Measurements from ENCODE around the gene CASZ1. TPM values are rescaled to one million over a fixed set of nuclear protein-coding genes. Genes with fewer than 3 reads are reported as not detected.
A peak's percentile ranks its signal among the peaks of the same experiment; 100 is the strongest.

Gene CASZ1, protein sequence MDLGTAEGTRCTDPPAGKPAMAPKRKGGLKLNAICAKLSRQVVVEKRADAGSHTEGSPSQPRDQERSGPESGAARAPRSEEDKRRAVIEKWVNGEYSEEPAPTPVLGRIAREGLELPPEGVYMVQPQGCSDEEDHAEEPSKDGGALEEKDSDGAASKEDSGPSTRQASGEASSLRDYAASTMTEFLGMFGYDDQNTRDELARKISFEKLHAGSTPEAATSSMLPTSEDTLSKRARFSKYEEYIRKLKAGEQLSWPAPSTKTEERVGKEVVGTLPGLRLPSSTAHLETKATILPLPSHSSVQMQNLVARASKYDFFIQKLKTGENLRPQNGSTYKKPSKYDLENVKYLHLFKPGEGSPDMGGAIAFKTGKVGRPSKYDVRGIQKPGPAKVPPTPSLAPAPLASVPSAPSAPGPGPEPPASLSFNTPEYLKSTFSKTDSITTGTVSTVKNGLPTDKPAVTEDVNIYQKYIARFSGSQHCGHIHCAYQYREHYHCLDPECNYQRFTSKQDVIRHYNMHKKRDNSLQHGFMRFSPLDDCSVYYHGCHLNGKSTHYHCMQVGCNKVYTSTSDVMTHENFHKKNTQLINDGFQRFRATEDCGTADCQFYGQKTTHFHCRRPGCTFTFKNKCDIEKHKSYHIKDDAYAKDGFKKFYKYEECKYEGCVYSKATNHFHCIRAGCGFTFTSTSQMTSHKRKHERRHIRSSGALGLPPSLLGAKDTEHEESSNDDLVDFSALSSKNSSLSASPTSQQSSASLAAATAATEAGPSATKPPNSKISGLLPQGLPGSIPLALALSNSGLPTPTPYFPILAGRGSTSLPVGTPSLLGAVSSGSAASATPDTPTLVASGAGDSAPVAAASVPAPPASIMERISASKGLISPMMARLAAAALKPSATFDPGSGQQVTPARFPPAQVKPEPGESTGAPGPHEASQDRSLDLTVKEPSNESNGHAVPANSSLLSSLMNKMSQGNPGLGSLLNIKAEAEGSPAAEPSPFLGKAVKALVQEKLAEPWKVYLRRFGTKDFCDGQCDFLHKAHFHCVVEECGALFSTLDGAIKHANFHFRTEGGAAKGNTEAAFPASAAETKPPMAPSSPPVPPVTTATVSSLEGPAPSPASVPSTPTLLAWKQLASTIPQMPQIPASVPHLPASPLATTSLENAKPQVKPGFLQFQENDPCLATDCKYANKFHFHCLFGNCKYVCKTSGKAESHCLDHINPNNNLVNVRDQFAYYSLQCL (N-terminal part only)
- total RNA-seq, result 1 to 10 TPM; 8.1 to 9.0 TPM

- ChIA-PET POLR2A (no interaction called here), CTCF (no interaction called here)
- Mint-ChIP-seq H3K9me3 (no peaks in the 10 kb centered on the region), H3K27ac (no peak within 1 kb of the TSS), H3K4me3 (peak within 1 kb of the TSS; percentile 44), H3K27me3 (peaks cover 68% of the 10 kb centered on the region), H3K36me3 (ENCODE audit: low read depth) (no peaks in the 10 kb centered on the region), H3K4me1 (peaks cover 12% of the 10 kb centered on the region)
- DNase-seq, result no peak
These were observed at the start of gene CASZ1 for GRCh38 chr1:10796029-10796944. Gene CASZ1 (minus strand): TSS chr1:10796646. CDS start chr1:10693889, 102,757 bp downstream.

DNA sequence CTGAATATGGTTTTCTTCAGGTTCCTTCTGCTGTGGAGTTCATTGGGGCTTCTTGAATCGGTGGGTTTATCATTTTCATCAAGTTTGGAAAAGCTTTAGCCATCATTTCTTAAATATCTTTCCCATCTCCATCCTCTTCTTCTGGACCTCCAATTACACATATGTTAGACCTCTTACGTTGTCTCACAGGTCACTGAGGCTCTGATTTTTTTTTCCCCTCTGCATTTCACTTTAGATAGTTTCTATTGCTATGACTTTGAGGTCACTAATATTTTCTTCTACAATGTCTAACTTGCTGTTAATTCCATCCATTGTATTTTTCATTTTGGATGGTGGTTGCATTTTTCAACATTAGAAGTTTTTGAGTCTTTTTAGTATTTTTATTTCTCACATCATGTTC lies 47.3 kb upstream of the CASZ1 start:
- DNase-seq, result no peak
- H3K36me3 Mint-ChIP-seq (ENCODE audit: low read depth), result no peaks in the 10 kb centered on the region
- no peaks in the 10 kb centered on the region for H3K9me3 Mint-ChIP-seq
- H3K27me3 Mint-ChIP-seq, result peaks cover 20% of the 10 kb centered on the region
- CTCF ChIA-PET, result no interaction called here
- H3K4me3 Mint-ChIP-seq, result no peak overlapping the region
- no peaks in the 10 kb centered on the region for H3K4me1 Mint-ChIP-seq
- POLR2A ChIA-PET, result no interaction called here
- no peak overlapping the region for H3K27ac Mint-ChIP-seq

- H3K27ac Mint-ChIP-seq, result no peak overlapping the region
- ChIA-PET POLR2A (no interaction called here), CTCF (no interaction called here)
- no peaks in the 10 kb centered on the region for H3K9me3 Mint-ChIP-seq
- H3K4me3 Mint-ChIP-seq, result no peak overlapping the region
- no peak for DNase-seq
- no peaks in the 10 kb centered on the region for H3K36me3 Mint-ChIP-seq (ENCODE audit: low read depth)
- H3K27me3 Mint-ChIP-seq, result peaks cover 25% of the 10 kb centered on the region
- H3K4me1 Mint-ChIP-seq, result no peaks in the 10 kb centered on the region
These were observed 44.7 kb upstream of the CASZ1 start for GRCh38 chr1:10841118-10841517.

GRCh38 chr1:10839188-10839770 lies 42.8 kb upstream of the CASZ1 start:
- POLR2A ChIA-PET, result no interaction called here
- no peaks in the 10 kb centered on the region for H3K36me3 Mint-ChIP-seq (ENCODE audit: low read depth)
- no peak overlapping the region for H3K27ac Mint-ChIP-seq

DNA sequence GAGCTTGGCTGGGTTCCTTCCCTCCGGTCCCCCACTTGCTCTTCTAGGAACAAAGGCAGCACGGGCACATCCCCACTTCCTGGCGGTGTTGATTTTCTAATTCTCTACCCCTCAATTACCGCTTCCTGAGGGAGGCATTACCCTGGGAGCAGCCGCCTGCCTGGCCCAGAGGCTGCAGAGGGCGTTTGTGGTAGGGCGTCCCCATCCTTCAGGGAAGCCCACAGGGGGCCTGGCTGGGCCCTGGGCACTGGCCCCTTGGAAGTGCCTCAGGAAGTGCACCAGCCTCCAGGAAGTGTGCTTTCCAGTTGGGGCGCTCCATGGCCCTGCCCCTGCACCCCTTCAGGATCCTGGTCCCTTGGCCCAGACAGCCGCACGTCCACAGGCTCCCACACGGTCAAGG lies 42.1 kb upstream of the CASZ1 start:
- H3K4me1 Mint-ChIP-seq, result no peaks in the 10 kb centered on the region
- ChIA-PET CTCF (no interaction called here), POLR2A (no interaction called here)
- no peaks in the 10 kb centered on the region for H3K9me3 Mint-ChIP-seq
- no peak overlapping the region for H3K27ac Mint-ChIP-seq
- DNase-seq, result no peak
- no peaks in the 10 kb centered on the region for H3K36me3 Mint-ChIP-seq (ENCODE audit: low read depth)
- H3K27me3 Mint-ChIP-seq, result peaks cover 30% of the 10 kb centered on the region
- no peak overlapping the region for H3K4me3 Mint-ChIP-seq

More at GRCh38 chr1:10839188-10839770, 42.8 kb upstream of the CASZ1 start:
- Mint-ChIP-seq H3K4me1 (no peaks in the 10 kb centered on the region), H3K9me3 (no peaks in the 10 kb centered on the region), H3K4me3 (no peak overlapping the region), H3K27me3 (peaks cover 30% of the 10 kb centered on the region)
- no peak for DNase-seq
- CTCF ChIA-PET, result no interaction called here

DNA sequence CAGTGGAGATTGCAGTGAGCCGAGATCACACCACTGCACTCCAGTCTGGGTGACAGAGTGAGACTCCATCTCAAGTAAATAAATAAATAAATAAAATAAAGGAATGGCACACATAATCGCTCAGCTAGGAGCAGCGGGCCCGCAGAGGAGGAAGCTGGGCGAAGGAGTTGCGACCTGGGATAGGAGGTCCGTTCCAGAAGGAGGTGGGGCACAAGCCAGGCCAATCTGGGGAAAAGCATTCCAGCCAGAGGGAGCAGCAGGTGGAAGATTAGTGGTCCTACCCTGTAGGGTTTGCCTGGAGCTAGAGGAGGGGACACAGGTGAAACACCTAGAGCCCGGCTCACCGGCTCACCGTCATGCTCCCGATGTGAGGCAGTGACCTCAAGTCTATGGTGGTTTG lies 40.3 kb upstream of the CASZ1 start:
- no peaks in the 10 kb centered on the region for H3K36me3 Mint-ChIP-seq (ENCODE audit: low read depth)
- CTCF ChIA-PET, result no interaction called here
- H3K27me3 Mint-ChIP-seq, result peaks cover 33% of the 10 kb centered on the region
- peaks cover 2% of the 10 kb centered on the region for H3K4me1 Mint-ChIP-seq
- H3K4me3 Mint-ChIP-seq, result no peak overlapping the region
- POLR2A ChIA-PET, result no interaction called here
- DNase-seq, result no peak
- H3K27ac Mint-ChIP-seq, result no peak overlapping the region
- no peaks in the 10 kb centered on the region for H3K9me3 Mint-ChIP-seq

- ChIA-PET POLR2A (no interaction called here), CTCF (no interaction called here)
- Mint-ChIP-seq H3K36me3 (ENCODE audit: low read depth) (no peaks in the 10 kb centered on the region), H3K9me3 (no peaks in the 10 kb centered on the region), H3K4me3 (no peak overlapping the region), H3K4me1 (peaks cover 7% of the 10 kb centered on the region), H3K27me3 (peaks cover 33% of the 10 kb centered on the region), H3K27ac (no peak overlapping the region)
- DNase-seq, result no peak
These were observed 39.5 kb upstream of the CASZ1 start for GRCh38 chr1:10835822-10836421.

DNA sequence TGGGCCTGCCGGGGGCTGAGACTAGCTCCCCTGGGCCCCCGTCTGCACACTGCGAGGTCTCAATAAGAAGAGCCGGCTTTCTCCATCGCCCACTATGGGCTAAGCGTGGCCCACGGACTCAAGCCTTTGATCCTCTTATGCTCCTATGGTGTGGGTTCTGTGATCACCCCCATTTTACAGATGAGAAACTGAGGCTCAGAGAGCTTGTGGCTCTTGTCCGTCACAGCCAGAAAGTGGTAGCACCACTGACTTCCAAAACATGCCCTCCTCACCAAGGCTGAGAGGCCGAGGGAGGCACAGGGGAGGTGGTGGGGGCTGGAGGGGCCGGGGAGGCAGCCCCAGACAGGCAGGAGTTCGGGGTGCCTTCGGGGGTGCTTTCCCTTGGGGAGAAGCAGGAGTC lies 39.0 kb upstream of the CASZ1 start:
- Mint-ChIP-seq H3K27ac (no peak overlapping the region), H3K4me1 (peaks cover 12% of the 10 kb centered on the region), H3K9me3 (no peaks in the 10 kb centered on the region), H3K36me3 (ENCODE audit: low read depth) (no peaks in the 10 kb centered on the region), H3K27me3 (peaks cover 34% of the 10 kb centered on the region), H3K4me3 (no peak overlapping the region)
- no peak for DNase-seq
- ChIA-PET POLR2A (no interaction called here), CTCF (interaction anchor here (1.0 kb wide), 1 partner anchor 202 kb away, joined by 3 read pairs; no protein-coding TSS in a partner anchor)

- CTCF ChIA-PET, result interaction anchor here (1.0 kb wide), 1 partner anchor 203 kb away, joined by 3 read pairs; no protein-coding TSS in a partner anchor
- no peaks in the 10 kb centered on the region for H3K9me3 Mint-ChIP-seq
- POLR2A ChIA-PET, result no interaction called here
- no peak overlapping the region for H3K4me3 Mint-ChIP-seq
- no peak overlapping the region for H3K27ac Mint-ChIP-seq
- H3K27me3 Mint-ChIP-seq, result peaks cover 35% of the 10 kb centered on the region
- peaks cover 13% of the 10 kb centered on the region for H3K4me1 Mint-ChIP-seq
- H3K36me3 Mint-ChIP-seq (ENCODE audit: low read depth), result no peaks in the 10 kb centered on the region
- DNase-seq, result no peak
These were observed 38.4 kb upstream of the CASZ1 start for GRCh38 chr1:10834770-10835412.

GRCh38 chr1:10833630-10834557 lies 37.4 kb upstream of the CASZ1 start:
- H3K27me3 Mint-ChIP-seq, result peaks cover 34% of the 10 kb centered on the region

GRCh38 chr1:10832703-10833102 lies 36.3 kb upstream of the CASZ1 start:
- H3K4me1 Mint-ChIP-seq, result peaks cover 13% of the 10 kb centered on the region
- H3K36me3 Mint-ChIP-seq (ENCODE audit: low read depth), result no peaks in the 10 kb centered on the region
- no peaks in the 10 kb centered on the region for H3K9me3 Mint-ChIP-seq
- no peak overlapping the region for H3K27ac Mint-ChIP-seq
- no peak for DNase-seq
- POLR2A ChIA-PET, result no interaction called here
- H3K4me3 Mint-ChIP-seq, result no peak overlapping the region
- CTCF ChIA-PET, result no interaction called here
- peaks cover 36% of the 10 kb centered on the region for H3K27me3 Mint-ChIP-seq

More at GRCh38 chr1:10833630-10834557, 37.4 kb upstream of the CASZ1 start:
- Mint-ChIP-seq H3K36me3 (ENCODE audit: low read depth) (no peaks in the 10 kb centered on the region), H3K4me3 (no peak overlapping the region), H3K4me1 (peaks cover 13% of the 10 kb centered on the region), H3K9me3 (no peaks in the 10 kb centered on the region), H3K27ac (no peak overlapping the region)
- DNase-seq, result no peak
- ChIA-PET POLR2A (no interaction called here), CTCF (no interaction called here)

Measured in activated CD4-positive, alpha-beta memory T cell treated with anti-CD3 and anti-CD28 coated beads, Interleukin-2, amount 10 ng/mL, durations not matched to agents 7 days and 5 days (primary cell).